ENCODE measurements around the gene LMTK2.

Gene LMTK2

DNA sequence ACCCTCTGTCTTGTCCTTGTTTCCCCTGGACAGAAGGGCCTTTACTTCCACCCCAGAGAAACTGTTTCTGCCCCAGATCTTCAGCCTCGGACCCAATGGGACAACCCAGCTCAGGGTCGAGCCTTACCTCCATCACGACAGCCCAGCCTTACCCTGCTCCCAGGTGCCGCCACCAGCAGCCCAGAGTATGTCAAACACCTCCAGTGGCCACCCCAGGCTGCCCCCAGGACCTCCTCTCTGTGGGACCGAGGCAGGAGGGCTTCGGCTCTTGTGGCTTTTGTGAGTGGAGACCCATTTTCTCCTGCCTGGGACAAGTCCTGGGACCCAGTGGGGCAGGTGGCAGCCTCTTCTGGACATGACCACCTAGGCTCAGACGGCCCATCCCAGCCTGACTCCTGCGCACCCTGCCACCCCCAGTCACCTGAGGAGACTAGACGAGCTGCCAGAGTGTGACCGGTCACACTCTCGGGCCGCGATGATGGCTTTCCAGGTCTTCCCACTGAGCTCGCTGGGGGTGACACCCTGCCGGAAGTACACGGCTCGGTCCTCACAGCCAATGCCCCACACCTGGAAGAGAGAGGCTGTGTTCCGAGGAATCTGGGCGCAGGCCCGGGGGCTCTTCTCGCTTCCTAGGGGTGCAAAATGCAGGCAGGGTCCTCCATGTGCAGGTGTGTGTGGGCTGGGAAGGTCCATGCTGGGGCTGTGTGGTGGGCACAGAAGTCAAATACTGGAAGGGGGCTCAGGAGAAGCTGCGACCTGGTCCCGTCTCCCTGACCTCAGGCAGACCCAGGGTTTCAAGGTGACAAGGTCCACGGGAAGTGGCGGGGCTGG is 129.9 kb downstream of the LMTK2 start:
- ATAC-seq (ENCODE audit: low read depth) = no peak; the same call in 2 of the 3 replicates
- Histone ChIP-seq H3K9me3 (ENCODE audit: severe bottlenecking) (no peaks in the 10 kb centered on the region), H3K4me3 (ENCODE audit: severe bottlenecking) (no peak overlapping the region), H3K27ac (ENCODE audit: poor library complexity, severe bottlenecking) (no peak overlapping the region), H3K4me1 (ENCODE audit: insufficient read depth, poor library complexity, severe bottlenecking) (no peaks in the 10 kb centered on the region), H3K27me3 (ENCODE audit: insufficient read depth, poor library complexity, severe bottlenecking) (no peaks in the 10 kb centered on the region), H3K36me3 (ENCODE audit: low read depth) (no peaks in the 10 kb centered on the region)
- no peak for DNase-seq (ENCODE audit: low spot score)
- TF ChIP-seq, protein P1, sequence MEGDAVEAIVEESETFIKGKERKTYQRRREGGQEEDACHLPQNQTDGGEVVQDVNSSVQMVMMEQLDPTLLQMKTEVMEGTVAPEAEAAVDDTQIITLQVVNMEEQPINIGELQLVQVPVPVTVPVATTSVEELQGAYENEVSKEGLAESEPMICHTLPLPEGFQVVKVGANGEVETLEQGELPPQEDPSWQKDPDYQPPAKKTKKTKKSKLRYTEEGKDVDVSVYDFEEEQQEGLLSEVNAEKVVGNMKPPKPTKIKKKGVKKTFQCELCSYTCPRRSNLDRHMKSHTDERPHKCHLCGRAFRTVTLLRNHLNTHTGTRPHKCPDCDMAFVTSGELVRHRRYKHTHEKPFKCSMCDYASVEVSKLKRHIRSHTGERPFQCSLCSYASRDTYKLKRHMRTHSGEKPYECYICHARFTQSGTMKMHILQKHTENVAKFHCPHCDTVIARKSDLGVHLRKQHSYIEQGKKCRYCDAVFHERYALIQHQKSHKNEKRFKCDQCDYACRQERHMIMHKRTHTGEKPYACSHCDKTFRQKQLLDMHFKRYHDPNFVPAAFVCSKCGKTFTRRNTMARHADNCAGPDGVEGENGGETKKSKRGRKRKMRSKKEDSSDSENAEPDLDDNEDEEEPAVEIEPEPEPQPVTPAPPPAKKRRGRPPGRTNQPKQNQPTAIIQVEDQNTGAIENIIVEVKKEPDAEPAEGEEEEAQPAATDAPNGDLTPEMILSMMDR (IDR thresholded peaks at IDR 0.05; ENCODE audit: poor library complexity, severe bottlenecking) = no peak

DNA sequence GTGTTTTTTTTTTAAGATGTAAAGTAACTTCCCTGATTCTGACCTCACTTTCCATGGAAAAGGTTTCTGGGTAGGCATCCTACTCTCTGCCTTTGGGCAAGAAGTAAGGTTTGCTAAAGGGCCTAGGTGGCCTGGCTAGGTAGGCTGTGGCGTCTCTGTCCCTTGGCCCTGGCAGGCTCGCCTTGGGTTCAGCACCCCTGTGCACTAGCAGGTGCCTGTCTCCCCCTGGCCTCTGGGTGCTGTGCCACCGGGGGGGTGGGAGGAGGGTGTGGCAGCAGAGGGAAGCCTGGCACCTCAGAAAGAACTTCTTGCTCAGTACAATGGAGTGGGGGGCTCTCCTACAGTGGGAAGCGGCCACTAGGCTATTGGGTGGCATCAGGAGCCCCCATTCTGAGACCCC is 131.4 kb downstream of the LMTK2 start:
- no peak for DNase-seq (ENCODE audit: low spot score)
- H3K36me3 ChIP-seq (ENCODE audit: low read depth) = no peaks in the 10 kb centered on the region
- no peak for ATAC-seq (ENCODE audit: low read depth)
- H3K4me1 ChIP-seq (ENCODE audit: insufficient read depth, poor library complexity, severe bottlenecking) = no peaks in the 10 kb centered on the region
- TF ChIP-seq, protein P1 (IDR thresholded peaks at IDR 0.05; ENCODE audit: poor library complexity, severe bottlenecking) = no peak
- H3K9me3 ChIP-seq (ENCODE audit: severe bottlenecking) = no peaks in the 10 kb centered on the region
- no peaks in the 10 kb centered on the region for H3K27me3 ChIP-seq (ENCODE audit: insufficient read depth, poor library complexity, severe bottlenecking)
- H3K4me3 ChIP-seq (ENCODE audit: severe bottlenecking) = no peak overlapping the region
- H3K27ac ChIP-seq (ENCODE audit: poor library complexity, severe bottlenecking) = no peak overlapping the region

DNA sequence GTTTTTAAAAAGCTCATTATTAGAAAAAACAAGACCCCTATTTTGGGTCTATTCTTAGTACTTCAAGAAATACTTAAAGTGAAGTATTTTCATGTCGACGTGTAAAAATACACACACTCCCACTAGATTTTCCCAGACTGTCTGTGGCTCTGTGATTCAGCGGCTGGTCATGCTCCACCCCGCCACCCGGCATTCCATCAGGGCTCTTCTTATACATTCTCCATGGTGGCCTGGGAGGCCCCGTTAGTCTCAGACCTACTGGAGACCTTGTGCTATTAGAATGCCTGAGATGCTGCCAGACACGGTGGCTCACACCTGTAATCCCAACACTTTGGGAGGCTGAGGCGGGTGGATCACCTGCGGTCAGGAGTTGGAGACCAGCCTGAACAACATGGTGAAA is 132.3 kb downstream of the LMTK2 start:
- no peaks in the 10 kb centered on the region for H3K9me3 ChIP-seq (ENCODE audit: severe bottlenecking)

DNA sequence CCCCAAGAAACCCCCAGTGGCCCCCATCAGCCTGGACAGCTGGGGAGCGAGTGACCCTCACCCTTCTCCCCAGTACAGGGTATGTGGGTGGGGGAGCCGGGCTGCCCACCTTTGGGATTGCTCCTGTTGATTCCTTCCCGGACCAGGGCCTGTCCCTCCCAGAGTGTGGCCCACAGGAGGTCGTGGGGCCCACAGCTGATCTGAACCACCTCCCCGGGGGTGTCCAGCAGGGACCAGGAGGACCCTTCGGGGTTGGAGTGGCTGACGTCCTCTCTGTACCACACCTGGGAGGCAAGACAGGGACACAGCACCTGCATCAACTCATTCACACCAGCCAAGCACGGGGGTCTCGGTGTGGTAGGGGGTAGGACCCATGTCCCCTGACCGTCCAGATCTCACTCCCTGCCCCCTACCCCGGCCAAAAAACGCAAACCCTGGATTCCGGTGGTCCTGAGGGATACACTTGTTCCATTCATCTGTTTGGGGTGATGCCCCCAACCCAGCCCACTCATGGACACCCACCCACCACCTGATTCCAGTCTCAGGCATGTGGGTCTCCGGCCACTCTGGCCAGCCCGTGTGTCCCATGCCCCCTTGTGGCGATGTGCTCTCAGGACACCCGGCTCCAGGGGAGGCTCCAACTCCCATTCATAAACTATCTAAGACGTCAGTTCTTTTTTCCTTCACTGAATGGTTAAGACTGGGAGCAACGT is 134.5 kb downstream of the LMTK2 start:
- DNase-seq (ENCODE audit: low spot score) (no peak), ATAC-seq (ENCODE audit: low read depth) (peak; percentile 58; the same call in 1 of the 3 replicates)
- TF ChIP-seq, protein P1 (IDR thresholded peaks at IDR 0.05; ENCODE audit: poor library complexity, severe bottlenecking) = peak; percentile 51
- no peaks in the 10 kb centered on the region for H3K36me3 ChIP-seq (ENCODE audit: low read depth)
- H3K27ac ChIP-seq (ENCODE audit: poor library complexity, severe bottlenecking) = no peak overlapping the region
- no peaks in the 10 kb centered on the region for H3K4me1 ChIP-seq (ENCODE audit: insufficient read depth, poor library complexity, severe bottlenecking)
- no peaks in the 10 kb centered on the region for H3K9me3 ChIP-seq (ENCODE audit: severe bottlenecking)
- H3K4me3 ChIP-seq (ENCODE audit: severe bottlenecking) = no peak overlapping the region
- H3K27me3 ChIP-seq (ENCODE audit: insufficient read depth, poor library complexity, severe bottlenecking) = no peaks in the 10 kb centered on the region

More for the DNA sequence above, 132.3 kb downstream of the LMTK2 start:
- H3K36me3 ChIP-seq (ENCODE audit: low read depth) = no peaks in the 10 kb centered on the region
- no peak overlapping the region for H3K4me3 ChIP-seq (ENCODE audit: severe bottlenecking)
- TF ChIP-seq, protein P1 (IDR thresholded peaks at IDR 0.05; ENCODE audit: poor library complexity, severe bottlenecking) = no peak
- DNase-seq (ENCODE audit: low spot score) = no peak
- no peaks in the 10 kb centered on the region for H3K4me1 ChIP-seq (ENCODE audit: insufficient read depth, poor library complexity, severe bottlenecking)
- no peak overlapping the region for H3K27ac ChIP-seq (ENCODE audit: poor library complexity, severe bottlenecking)
- H3K27me3 ChIP-seq (ENCODE audit: insufficient read depth, poor library complexity, severe bottlenecking) = no peaks in the 10 kb centered on the region
- no peak for ATAC-seq (ENCODE audit: low read depth)

All from RWPE2 (cell line).